Chondrocyte (in vitro differentiated cells): ENCODE data around the gene DCLRE1B. TPM values are rescaled to one million over a fixed set of nuclear protein-coding genes. Genes with fewer than 3 reads are reported as not detected.
A peak's percentile ranks its signal among the peaks of the same experiment; 100 is the strongest.

Source experiments
- DNase-seq: peaks from one replicate; pipeline ENCODE4 v3.0.0; 2021; ENCODE audit warnings: mixed read lengths, low spot score
- H3K27ac Mint-ChIP-seq: one replicate; pipeline ENCODE4 v1.8.0; 2021; ENCODE audit warnings: mild to moderate bottlenecking, moderate library complexity, mixed read lengths; ENCODE audit not compliant: unreplicated experiment
- H3K27me3 Mint-ChIP-seq: 2 replicates; pipeline ENCODE4 v1.8.0; 2021; ENCODE audit warnings: low read depth, mixed read lengths
- H3K36me3 Mint-ChIP-seq: 2 replicates; pipeline ENCODE4 v1.8.0; 2021; ENCODE audit warnings: low read depth, mixed read lengths
- H3K4me1 Mint-ChIP-seq: 2 replicates; pipeline ENCODE4 v1.8.0; 2021; ENCODE audit warnings: low read depth, mild to moderate bottlenecking, mixed read lengths
- H3K4me3 Mint-ChIP-seq: one replicate; pipeline ENCODE4 v1.8.0; 2021; ENCODE audit warnings: mild to moderate bottlenecking, moderate library complexity, mixed read lengths; ENCODE audit not compliant: unreplicated experiment
- H3K9me3 Mint-ChIP-seq: 2 replicates; pipeline ENCODE4 v1.8.0; 2021; ENCODE audit warnings: low read depth, mixed read lengths
- total RNA-seq: library from RNA; stranded (reverse); gene quantifications from 3 replicates; pipeline ENCODE4 v1.2.1, GENCODE V29; 2021
- TF ChIP-seq, protein P1 (sequence below): fragments of 200-600 bp; sonication (generic); IDR thresholded peaks from 2 replicates; pipeline ENCODE4 v1.5.0; 2021; ENCODE audit warnings: antibody characterized with exemption, mild to moderate bottlenecking, moderate library complexity

The DCLRE1B gene
- total RNA-seq, 1 donor from 2014 or later = 8.3 TPM

DNA sequence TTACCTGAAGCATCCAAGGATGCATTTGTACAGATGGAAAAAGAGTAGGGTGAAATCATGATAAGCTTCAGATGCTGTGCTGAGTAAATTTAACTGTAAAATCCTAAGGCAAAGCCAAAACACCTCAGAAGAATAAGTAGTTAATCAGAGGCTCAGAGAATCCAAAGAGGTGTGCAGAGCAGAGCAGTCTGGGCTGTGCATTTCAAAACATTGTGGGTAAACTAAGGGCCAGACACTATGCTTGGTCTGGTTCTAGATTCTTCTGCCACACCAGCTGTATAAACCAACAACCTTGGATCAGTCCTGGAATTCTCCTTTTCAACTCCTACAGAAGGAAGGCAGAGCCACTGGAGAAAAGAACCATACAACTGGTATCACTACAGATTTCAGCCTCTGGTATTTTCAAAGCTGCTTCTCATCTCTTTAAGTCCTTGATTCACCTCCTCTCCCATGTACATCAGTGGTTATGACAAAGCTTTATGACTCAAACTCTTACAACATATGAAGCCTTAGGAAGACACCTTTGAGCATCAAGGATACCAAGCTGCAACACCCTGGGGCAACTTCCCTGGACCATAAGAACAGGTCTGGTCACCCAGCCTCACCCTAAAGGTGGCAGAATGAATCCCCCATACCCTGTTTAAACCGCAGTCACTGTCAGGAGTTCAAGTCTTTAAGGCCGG, 12.4 kb downstream of the DCLRE1B start:
- Mint-ChIP-seq H3K4me3 (no peak overlapping the region), H3K27me3 (peaks cover 2% of the 10 kb centered on the region), H3K4me1 (peaks cover 9% of the 10 kb centered on the region), H3K9me3 (no peaks in the 10 kb centered on the region), H3K36me3 (peaks cover 1% of the 10 kb centered on the region), H3K27ac (no peak overlapping the region)
- TF ChIP-seq, protein P1, sequence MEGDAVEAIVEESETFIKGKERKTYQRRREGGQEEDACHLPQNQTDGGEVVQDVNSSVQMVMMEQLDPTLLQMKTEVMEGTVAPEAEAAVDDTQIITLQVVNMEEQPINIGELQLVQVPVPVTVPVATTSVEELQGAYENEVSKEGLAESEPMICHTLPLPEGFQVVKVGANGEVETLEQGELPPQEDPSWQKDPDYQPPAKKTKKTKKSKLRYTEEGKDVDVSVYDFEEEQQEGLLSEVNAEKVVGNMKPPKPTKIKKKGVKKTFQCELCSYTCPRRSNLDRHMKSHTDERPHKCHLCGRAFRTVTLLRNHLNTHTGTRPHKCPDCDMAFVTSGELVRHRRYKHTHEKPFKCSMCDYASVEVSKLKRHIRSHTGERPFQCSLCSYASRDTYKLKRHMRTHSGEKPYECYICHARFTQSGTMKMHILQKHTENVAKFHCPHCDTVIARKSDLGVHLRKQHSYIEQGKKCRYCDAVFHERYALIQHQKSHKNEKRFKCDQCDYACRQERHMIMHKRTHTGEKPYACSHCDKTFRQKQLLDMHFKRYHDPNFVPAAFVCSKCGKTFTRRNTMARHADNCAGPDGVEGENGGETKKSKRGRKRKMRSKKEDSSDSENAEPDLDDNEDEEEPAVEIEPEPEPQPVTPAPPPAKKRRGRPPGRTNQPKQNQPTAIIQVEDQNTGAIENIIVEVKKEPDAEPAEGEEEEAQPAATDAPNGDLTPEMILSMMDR = no peak
- DNase-seq = no peak

DNA sequence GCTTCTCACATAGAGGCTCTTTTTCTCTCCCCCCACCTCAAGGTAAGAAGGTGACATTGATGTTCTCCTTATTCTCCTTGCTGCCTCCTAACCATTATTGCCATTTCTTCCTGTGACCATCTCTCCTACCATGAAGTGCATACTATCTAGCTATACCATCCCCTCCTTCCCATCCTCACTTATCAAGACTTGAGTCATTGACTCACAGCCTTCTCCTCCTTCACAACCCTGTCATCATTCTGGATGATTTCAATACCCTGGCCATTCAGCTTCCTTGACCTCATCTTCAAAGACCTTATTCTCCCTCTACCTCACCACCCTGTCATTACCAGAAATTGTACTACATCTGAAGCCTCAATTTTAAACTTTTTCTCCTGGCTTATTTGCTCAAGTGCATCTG, 13.1 kb downstream of the DCLRE1B start:
- Mint-ChIP-seq H3K4me3 (no peak overlapping the region), H3K27ac (no peak overlapping the region), H3K36me3 (peaks cover 1% of the 10 kb centered on the region), H3K27me3 (peaks cover 4% of the 10 kb centered on the region), H3K9me3 (no peaks in the 10 kb centered on the region), H3K4me1 (peaks cover 2% of the 10 kb centered on the region)
- TF ChIP-seq, protein P1 = no peak
- no peak for DNase-seq

DNA sequence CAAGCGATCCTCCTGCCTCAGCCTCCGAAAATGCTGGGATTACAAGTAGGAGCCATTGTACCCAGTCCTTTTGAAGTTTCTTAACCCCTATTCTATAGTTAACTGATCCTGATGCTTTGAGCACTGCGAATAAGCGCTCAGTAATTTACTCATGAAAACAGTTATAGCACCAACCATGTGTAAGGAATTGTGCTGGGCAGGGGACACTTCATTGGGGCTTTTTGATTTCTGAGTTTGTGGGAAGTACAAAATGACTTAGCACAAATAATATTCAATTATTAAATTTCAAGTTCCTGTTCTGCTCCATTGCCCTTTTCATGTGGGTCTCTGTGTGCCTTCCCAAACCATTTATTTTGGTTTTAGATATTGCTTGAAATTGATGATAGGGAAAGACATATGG, 17.8 kb downstream of the DCLRE1B start:
- TF ChIP-seq, protein P1 = no peak
- no peaks in the 10 kb centered on the region for H3K36me3 Mint-ChIP-seq
- H3K4me1 Mint-ChIP-seq = peaks cover 4% of the 10 kb centered on the region
- DNase-seq = no peak
- no peak overlapping the region for H3K4me3 Mint-ChIP-seq
- peaks cover 9% of the 10 kb centered on the region for H3K27me3 Mint-ChIP-seq
- no peak overlapping the region for H3K27ac Mint-ChIP-seq
- H3K9me3 Mint-ChIP-seq = no peaks in the 10 kb centered on the region

DNA sequence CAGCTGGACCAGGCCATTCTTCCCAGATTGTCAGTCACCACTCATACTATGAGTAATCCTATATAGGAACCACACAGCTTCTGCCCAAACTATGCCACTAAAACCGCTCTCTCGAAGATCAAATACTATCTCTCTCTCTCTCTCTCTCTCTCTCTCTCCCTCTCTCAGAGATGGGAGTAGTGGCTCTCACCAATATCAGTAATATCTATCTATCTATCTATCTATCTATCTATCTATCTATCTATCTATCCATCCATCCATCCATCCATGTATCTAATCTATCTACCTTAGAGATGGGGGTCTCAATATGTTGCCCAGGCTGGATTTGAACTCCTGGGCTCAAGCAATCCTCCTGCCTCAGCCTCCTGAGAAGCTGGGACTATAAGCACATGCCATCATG, 19.3 kb downstream of the DCLRE1B start:
- H3K27me3 Mint-ChIP-seq = peaks cover 9% of the 10 kb centered on the region
- peaks cover 15% of the 10 kb centered on the region for H3K4me1 Mint-ChIP-seq

DNA sequence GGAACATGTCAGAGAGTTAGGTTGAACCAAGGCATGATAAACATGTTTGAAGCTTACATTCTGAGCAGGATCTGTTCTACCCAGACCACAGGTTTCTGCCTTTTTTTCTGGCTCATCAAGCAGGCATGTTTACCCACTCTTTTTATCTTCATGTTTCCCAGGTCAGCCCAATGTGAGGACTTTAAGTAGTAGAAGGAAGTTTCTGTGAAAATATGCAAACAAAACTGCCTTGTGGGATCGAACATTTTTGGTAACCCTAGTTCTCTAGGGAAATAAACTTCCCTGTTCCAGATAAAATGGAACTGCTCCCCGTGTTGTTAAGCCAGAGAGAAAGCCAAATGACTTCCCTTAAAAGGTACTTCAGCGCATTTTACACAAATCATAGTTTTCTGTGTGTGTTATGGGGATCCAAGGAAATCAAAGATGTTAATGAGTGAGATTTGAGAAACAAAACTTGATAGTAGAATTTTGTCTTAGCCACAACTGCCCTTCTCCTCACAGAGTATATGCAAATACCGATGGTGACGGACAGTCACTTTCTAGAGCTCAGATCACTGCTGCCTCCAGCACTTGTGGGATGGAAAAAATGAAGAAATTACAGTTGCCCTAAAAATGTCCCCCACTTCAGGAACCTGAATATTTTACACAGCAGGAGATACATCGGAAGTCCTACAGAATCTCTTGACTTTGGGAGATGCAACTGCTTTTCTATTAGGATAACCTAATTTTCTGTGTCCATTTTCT, 23.2 kb downstream of the DCLRE1B start:
- Mint-ChIP-seq H3K27ac (peak overlapping the region; percentile 100), H3K4me3 (peak overlapping the region; percentile 97)
- no peak for DNase-seq

More for the DNA sequence above, 19.3 kb downstream of the DCLRE1B start:
- no peak for DNase-seq
- no peaks in the 10 kb centered on the region for H3K9me3 Mint-ChIP-seq
- no peaks in the 10 kb centered on the region for H3K36me3 Mint-ChIP-seq
- no peak overlapping the region for H3K27ac Mint-ChIP-seq
- no peak overlapping the region for H3K4me3 Mint-ChIP-seq
- TF ChIP-seq, protein P1 = no peak

More for the DNA sequence above, 23.2 kb downstream of the DCLRE1B start:
- H3K27me3 Mint-ChIP-seq = peaks cover 6% of the 10 kb centered on the region
- H3K4me1 Mint-ChIP-seq = peaks cover 44% of the 10 kb centered on the region
- no peaks in the 10 kb centered on the region for H3K9me3 Mint-ChIP-seq
- H3K36me3 Mint-ChIP-seq = no peaks in the 10 kb centered on the region
- TF ChIP-seq, protein P1 = no peak
